NCI-H510A (cell line): ENCODE measurements around the gene INPP4B.
"Not testable (repeated sequence)": the region's sequence is repeated elsewhere in the genome, so short reads cannot be mapped to it uniquely, and the experiment has no call there.

Source experiments
- DNase-seq: peaks from one replicate; lab custom pipeline; 2025; lab: John Stamatoyannopoulos, UW

The INPP4B gene

DNA sequence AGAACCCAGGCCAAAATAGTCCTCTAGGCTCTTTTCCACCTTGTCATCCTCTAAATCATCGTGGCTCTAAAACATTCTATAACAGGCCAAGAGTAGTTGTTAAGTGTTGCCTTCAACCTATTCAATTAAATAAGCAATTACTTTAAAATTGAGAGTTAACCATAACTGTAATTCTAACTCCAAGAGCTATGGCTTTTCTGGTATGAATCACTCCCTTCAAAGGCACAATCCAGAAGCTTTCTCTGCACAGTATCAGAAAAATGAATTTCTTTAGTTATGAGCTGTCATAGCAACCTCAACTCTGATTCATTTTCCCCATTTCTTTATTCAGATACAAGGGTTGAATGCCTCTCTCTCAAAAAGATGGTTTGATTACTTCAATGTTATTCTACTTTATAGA lies 21.7 kb downstream of the INPP4B start:
- no peak for DNase-seq

DNA sequence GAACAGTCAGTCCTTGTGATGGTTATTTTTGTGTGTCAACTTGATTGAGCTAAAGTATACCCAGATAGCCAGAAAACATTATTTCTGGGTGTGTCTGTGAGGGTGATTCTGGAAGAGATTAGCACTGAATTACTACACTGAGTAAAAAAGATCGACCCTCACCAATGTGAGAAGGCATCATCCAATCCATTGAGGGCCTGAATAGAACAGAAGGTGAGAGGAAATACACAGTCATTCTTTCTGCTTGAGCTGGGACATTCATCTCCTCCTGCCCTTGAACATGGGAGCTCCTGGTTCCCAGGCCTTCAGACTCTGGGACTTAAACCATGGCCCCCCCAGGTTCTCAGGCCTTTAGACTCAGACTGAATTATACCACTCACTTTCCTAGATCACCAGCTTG lies 22.3 kb downstream of the INPP4B start:
- DNase-seq: no peak

DNA sequence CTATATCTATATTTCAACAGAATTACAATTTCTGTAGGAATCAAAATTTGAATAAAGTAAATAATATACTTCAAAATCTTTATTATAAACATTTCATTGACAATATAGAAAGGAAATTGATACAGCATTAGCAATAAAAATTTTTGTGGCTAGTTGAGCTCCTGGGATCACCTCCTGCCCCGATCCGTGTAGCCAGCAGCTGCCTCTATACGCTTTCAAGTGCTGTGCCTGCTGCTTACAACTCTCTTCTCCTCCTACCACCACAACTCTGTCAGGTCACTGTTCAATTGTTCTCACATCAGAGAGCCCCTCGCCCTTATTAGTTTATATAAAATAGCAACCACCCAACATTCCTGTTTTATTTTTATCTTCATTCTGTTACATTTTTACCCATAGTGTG lies 27.6 kb downstream of the INPP4B start:
- no peak for DNase-seq

DNA sequence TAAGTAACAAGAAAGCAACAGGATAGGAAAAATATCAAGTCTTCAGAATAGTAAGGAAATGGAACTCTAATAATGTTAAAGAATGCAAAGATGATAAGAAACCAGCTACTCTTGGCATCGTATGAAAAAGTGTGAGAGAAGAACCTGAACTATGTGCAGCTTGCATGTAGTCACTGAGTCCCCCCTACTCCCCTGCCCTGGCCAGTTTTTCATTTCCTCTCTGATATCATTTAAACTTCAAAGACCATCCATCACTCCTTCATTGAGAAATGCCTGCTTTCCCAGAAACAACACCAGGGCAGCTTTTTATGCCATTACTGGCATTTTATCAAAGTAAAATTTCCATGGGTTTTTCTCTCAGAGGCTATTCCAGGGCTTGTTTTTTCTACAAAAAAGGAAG lies 28.1 kb downstream of the INPP4B start:
- no peak for DNase-seq

DNA sequence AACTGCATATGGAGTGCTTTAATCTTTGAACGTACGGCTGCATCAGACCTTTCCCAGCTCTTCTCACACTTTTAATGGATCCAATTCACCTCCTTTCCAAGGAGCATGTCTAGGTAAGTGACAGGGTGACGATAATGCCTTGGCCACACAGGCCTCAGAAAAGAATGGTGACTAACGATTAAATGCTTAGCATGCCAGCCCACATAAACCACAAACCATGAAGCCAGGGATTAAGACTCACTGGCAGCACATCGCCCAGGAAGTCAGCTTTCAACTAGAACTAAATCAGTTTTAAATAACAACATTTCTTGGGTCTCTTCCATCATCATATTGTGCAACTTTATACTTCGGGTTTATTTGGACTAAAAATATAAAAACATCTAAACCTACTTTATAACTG lies 28.7 kb downstream of the INPP4B start:
- DNase-seq: no peak

DNA sequence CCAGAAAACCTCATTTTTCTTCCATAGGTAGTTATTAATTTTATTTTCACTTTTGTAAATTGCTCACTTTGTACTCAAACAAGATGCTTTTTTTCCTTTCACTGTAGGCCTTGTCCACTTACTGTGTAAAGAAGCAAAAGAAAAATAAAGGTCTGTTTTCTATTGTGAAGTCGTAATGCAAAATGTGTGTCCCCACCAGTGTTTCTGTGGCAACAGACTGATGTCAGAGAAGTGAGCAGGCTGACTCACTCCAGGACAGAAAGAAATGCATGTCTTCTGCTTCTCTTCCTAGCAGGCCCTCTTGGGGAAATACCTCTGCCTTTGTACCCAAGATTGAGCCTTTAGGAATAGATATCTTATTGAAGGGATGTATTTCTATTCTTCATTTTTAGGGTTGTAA lies 30.3 kb downstream of the INPP4B start:
- no peak for DNase-seq

DNA sequence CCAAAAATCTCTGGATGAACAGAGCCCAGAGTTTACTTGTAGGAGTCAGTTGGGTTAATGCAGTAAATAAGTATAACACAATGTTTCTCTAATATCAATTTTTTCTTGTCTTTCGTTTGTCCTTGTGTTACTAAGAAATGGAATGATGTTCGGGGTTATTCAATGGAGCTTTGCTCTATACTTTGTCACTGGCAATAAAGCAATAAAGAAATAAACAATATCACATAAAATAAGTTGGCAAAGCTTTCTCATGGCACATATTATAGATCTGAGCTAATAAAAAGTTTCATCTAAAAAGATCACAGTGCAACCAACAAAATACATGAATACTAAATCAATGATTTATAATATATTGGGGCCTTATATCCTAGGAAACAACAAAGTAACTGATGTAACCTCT lies 32.7 kb downstream of the INPP4B start:
- no peak for DNase-seq

DNA sequence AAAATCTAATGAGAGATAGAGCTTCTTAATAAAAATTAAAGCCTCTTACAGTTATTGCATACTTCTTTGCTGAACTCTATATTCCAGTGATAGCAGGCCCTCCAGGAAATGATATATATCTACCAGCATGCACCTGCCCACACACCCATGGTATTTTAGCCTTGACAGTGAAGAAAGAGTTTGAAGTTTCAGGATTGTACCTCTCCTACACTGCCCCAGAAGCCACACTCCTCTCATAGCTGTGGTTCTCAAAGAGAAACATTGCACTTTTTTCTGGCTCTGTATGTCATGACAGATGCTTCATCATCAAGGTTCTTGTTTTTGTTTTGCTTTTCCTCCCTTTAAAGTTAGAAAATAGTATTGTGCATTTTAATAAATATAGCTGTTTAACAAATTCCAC lies 34.0 kb downstream of the INPP4B start:
- no peak for DNase-seq

DNA sequence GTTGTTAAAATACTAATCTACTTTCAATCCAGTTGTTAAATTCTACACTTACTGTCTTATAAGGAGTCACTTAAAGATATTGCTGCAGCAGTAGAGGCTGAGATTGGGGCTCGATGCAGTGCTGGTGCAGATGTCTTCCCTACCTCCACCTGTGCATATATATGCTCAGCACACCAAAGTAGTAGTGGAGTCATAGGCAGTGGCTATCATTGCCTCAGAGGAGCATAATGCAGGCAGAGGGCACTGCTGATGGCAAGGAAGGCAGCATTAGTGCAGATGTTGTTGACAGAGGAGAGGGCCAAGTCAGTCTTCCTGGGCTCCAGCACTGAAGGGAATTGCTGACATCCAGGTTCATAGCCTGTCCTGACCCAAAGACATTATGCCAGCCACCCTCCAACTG lies 35.1 kb downstream of the INPP4B start:
- DNase-seq: no peak

DNA sequence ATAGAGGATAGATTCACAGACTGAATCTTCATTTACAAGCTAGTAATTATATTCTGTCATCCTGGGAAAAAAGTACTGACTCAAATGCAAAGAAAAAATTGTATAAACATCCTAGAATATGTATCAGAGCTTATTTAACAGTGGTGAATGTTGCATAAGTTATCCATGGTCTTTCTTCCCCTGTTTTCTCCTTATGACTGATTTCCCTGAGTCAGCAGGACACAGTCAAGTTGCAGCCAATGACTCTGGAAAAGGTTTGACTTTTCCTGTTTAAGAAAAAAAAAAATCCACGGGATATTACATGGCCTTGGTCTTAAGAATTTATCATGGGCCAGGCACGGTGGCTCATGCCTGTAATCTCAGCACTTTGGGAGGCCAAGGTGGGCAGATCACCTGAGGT lies 36.5 kb downstream of the INPP4B start:
- no peak for DNase-seq

DNA sequence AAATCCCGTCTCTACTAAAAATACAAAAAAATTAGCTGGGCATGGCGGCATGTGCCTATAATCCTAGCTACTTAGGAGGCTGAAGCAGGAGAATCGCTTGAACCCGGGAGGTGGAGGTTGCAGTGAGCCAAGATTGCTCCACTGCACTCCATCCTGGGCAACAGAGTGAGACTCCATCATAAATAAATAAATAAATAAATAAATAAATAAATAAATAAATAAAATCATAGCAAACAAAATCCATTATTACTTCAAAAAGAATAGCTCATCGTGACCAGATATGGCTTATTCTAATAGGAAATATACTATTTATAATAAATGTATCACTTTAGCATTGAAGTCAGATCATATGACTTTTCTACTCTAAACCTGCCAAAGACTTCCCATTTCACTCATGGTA lies 42.2 kb downstream of the INPP4B start:
- DNase-seq: not testable (repeated sequence)

DNA sequence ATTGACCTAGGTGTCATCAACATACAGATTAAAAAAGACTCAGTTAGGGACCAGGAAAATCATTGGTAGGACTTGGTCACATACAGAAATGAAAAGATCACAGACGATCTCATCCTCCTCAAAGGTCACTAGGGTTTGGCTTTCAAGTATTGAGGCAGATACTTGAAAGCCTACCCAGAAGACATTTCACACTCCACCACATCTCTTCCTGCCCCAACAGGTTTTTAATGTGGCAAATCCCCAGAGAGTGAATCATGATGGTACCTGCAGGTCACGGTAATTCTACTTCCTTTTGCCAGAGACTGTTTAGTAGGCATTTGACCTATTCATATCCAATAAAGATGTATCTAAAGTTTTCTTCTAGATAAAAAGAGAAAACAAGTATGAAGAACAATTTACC lies 44.1 kb downstream of the INPP4B start:
- DNase-seq: no peak

DNA sequence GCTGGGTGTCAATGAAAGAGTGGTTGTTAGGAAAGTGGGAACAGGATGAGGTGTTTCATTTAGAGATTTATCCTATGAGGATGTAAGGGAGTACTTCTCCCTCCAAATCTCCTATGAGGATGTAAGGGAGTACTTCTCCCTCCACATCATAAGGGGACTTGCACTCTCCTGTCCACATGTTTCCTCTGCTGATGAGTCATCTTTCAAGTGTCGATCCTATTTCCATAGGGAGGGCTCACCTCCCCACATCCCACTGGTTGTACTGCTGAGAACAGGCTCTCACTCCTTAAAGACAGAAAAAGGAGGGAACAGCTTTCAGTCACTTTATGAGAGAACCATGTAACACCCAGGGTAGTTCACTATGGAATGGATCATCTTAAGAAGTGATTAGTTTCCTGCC lies 65.0 kb downstream of the INPP4B start:
- no peak for DNase-seq

DNA sequence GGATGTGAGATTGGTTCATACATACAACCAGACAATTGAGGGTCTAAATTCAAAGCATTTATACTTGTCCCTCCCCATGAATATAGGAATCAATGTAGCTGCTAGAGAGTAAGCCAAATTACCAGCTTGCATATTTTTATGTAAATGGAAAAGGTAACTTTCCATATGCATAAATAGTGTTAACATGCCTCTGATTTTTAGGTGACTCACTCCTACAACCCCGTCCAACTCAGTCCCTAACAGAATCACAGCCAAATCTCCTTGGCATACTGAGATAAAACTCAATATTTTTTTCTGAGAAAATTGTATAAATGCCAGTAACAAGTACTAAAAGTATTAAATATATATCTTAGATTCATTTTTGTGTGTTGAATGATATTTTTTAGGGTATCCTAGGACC lies 67.2 kb downstream of the INPP4B start:
- DNase-seq: no peak

DNA sequence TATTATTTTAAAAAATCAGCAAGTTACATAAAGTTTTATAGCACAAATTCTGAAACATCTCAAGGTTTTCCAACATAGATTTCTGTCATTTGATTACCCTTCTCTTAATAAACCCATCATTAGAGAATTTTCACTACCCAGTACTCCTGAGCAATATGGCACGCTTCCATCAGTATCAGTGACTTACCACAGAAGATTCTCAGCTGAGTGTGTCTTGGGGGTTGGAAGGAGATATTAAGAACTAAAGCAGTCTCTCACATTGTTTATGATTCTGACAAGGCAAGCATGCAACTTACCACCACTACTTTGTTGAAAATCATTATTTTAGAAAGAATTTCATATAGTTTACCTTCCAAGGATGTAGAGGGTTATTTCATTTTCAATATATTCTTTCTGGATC lies 67.7 kb downstream of the INPP4B start:
- no peak for DNase-seq

DNA sequence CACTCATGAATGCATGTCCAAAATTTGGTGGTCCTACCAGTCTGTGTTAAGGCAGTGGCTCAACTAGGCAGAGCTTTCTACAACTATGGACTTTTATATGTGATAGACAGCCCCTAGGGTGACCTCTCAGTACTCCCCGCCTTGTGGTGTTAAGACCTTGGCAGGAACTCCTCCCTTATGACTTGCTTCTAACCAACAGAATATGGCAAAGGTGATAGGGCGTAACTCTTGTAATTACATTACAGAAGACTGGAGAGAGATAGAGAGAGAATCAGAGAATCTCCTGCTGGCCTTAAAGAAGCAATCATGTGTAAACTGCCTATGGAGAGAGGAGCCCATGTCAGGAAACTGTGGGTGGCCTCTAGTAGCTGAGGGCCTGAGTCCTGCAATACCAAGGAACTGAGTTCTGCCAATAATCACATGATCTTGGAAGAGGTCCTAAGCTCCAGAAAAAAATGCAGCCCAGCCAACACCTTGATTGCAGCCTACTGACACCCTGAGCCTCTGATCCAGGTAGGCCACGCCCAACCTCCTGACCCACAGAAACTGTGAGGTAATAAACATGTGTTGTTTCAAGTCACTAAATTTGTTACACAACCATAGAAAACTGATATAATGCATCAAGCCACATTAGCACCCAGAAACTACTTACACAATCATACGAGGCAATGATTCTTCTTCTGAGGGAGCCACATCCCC lies 68.9 kb downstream of the INPP4B start:
- no peak for DNase-seq

DNA sequence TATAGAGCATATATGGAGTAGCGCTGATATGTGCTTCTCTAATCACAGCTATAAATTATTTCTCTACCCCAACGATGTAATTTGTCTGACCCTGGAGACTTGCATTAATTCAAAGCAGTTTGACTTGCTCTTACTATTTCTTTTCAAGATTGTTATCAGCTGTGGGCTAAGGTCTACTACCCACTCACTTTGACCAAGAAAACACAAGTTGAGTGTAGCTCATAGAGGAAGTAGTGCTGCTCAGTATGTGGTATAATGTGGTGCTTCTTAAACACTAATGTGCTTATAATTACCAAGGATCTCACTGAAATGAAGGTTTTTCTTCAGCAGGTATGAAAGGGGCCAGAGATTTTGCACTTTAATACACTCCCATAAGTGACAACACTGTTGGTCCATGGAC lies 70.1 kb downstream of the INPP4B start:
- DNase-seq: no peak

DNA sequence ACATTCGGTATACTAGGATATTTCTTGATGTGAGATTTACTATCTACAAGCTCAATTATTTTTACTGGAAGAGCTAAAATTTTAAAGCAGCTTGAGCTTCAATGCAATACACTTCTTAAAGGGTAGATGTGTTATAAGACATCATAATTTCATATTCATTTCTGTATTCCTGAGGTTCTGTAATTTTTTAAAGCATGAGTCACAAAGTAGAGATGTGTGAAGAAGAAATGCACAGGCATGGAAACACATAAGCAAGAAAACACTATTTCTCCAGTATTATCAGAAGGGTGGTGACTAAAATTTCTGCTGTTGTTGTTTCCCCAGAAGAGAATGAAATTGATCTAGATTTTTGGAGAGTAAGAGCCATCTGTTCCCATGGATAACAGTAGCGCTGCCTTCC lies 72.6 kb downstream of the INPP4B start:
- no peak for DNase-seq

DNA sequence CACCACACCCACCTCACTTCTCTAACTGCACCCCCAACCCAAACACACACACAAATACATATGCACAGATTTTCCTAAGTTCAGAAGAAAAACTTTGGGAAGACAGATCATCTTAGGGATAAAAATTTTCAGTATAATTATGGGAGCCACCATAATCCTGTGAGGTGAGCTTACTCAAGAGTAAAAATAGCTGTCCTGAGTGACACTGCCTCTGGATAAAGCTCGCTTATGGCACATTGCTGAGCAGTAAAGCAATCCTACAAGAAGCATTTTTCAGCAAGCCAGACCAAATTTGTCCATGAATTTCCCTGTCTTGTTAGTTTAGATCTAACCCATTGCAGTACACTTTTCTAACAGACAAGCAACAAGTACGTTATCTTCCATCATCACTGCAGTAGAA lies 83.8 kb downstream of the INPP4B start:
- no peak for DNase-seq

DNA sequence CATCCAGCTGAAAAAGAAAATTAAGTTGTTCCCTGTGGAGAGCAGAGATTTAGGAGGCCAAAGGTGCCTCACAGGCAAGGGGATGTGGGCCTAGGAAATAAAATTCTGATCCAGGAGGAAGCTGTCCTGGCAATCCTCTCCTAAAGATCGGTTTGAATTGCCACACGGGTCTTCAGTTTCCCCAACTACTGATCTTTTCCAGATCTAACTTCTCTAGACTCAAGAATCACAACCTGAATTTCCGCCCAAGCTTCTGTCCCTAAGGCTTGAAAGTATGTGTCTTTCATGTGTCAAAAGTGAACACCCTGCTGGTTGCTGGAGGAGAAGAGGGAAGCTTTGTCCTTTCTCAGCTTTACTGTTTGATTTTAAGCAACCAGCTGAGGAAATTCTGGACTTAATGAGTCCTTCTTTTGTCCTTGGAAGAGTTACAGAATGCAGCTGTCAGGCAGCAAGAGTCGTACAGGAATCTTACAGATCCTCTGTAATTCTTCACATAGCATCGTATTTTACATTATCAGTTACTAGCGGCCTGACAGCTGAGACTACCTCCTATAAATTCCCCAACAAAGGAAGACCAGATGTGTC lies 93.8 kb downstream of the INPP4B start:
- no peak for DNase-seq

DNA sequence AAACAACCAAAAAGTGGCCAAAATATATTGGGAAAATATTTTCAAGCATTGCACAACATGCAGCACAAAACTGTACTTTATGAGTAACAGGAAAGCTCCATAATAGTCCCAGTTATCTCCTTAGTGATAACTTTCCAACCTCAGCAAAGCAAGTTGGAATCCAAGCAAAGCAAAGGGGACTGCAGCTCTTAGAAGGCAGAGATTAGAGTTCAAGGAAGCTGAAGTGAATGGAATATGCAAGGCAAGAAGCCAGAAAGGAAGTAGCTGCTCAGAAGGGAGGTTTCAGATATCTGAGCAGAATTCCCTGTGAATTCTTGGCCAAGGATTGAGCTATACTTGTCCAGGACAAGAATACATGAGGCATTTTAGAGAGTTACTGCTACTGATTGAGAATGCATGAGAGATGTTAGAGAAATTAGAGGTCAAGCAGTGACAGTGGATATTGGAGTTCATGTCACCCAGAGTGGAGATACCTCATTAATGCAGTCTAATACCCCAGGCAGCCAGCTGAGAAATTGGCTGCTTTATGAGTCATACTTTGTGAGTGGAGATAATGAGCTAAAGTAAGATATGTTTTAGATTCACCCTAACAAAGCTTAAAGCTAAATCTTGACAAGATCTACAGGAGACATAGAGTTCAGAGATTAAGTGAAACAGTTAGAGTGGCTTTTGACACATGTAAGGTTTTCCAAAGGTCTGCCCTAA lies 102.8 kb downstream of the INPP4B start:
- no peak for DNase-seq

DNA sequence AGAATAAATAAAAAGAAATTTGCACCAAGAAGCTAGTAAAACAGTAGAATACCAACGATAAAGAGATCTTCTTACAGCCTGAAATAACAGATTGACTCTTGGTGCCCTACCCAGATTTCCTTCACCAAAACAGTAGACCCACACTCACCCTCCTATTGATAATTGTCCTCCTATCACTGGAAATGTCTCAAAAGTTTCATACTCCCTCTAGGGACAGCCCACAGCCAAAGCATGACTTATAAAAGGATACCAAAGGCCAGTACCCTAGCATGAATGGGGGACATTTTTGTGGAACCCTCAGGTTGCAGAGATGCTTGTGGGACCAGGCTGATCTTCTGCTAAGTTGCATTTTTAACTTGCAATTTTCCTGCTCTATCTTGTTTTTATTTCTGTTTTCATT lies 104.1 kb downstream of the INPP4B start:
- DNase-seq: no peak

DNA sequence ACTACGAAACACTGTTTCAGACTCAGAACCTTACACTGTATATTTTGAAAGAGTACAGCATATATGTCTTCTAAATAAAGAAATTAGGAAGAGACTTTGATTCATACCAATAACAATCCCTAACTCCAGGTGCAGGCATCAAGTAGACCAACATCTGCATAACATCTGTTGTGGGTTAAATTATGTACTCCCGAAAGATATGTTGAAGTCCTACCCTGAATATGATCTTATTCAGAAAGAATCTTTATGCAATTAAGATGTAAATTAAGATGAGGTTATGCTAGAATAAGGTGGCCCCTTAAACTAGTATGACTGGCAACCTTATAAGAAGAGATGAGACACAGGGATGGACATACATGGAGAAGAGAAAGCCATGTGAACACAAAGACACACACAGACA lies 117.9 kb downstream of the INPP4B start:
- DNase-seq: no peak

DNA sequence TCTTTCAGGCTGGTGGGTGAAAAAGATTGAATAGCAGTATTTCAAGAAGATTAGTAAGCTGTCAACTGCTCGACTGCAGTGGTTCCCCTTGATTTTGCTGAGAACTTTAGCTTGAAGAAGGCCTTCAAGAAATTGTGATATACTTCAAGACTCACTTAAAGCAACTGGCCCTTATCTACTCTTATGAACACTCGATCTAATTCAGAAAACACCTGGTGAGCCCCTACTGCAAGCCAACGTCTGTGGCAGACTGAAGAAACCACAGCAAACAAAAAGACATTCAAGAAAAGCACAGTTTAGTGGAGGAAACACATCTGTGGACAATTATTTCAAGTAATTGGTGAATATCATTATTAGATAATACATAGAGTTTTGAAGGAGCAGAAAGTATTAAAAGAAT lies 119.0 kb downstream of the INPP4B start:
- DNase-seq: no peak
